SK-N-SH (cell line): ENCODE results near the gene DEAF1. TPM values are rescaled to one million over a fixed set of nuclear protein-coding genes. Genes with fewer than 3 reads are reported as not detected.

Source experiments
- CTCF ChIA-PET: fragments of 300-600, 350-600 bp; formaldehyde crosslinking; extraction: SDS; loops from one replicate; lab custom pipeline; 2021; lab: Yijun Ruan, JAX
- POLR2A ChIA-PET: fragments of 350-600 bp; sonication (Branson Sonifier 250); formaldehyde crosslinking; extraction: SDS; loops from one replicate; lab custom pipeline; 2020; ENCODE audit warnings: antibody characterized with exemption, inconsistent platforms; lab: Yijun Ruan, JAX
- DNase-seq: peaks from one replicate; pipeline ENCODE4 v3.0.0; 2012
- H2AFZ ChIP-seq: fragments of 200-600 bp; sonication (generic); 2 replicates; pipeline ENCODE4 v1.8.1; 2016; ENCODE audit warnings: antibody characterized with exemption, mild to moderate bottlenecking, low read depth
- H3F3A ChIP-seq: fragments of 200-600 bp; sonication (generic); replicated peaks from 2 replicates; pipeline ENCODE3; 2016; ENCODE audit warnings: antibody characterized with exemption, mild to moderate bottlenecking; ENCODE audit not compliant: insufficient read depth
- H3K27ac ChIP-seq, 2 experiments: fragments of 200-500 bp in 1 of 2; fragments of 200-600 bp in 1 of 2; sonication (Bioruptor generic) in 1 of 2; sonication (generic), shearing (Covaris generic) in 1 of 2; 2 replicates each; pipeline versions ENCODE4 v1.5.1 to v1.6.1; 2014 to 2016; ENCODE audit warnings: low read depth in 2 of 2, inconsistent platforms in 1 of 2, low read length in 1 of 2, mild to moderate bottlenecking in 1 of 2, mixed read lengths in 1 of 2
- H3K27me3 ChIP-seq: fragments of 200-600 bp; sonication (generic), shearing (Covaris generic); 2 replicates; pipeline ENCODE4 v1.6.1; 2016; ENCODE audit warnings: mixed run types; ENCODE audit not compliant: insufficient read depth
- H3K36me3 ChIP-seq, 2 experiments: fragments of 200-500 bp in 1 of 2; fragments of 200-600 bp in 1 of 2; sonication (Bioruptor generic) in 1 of 2; sonication (generic) in 1 of 2; replicated peaks in 1 of 2; 2 replicates each; pipeline versions ENCODE3 to v1.5.1; 2014 to 2016; ENCODE audit warnings: low read length in 1 of 2, mild to moderate bottlenecking in 1 of 2; ENCODE audit not compliant: insufficient read depth in 2 of 2, control insufficient read depth in 1 of 2
- H3K4me1 ChIP-seq, 2 experiments: fragments of 200-500 bp in 1 of 2; fragments of 200-600 bp in 1 of 2; sonication (Bioruptor generic) in 1 of 2; sonication (generic), shearing (Covaris generic) in 1 of 2; 2 replicates each; pipeline versions ENCODE4 v1.5.1 to v1.6.1; 2014 to 2016; ENCODE audit warnings: low read depth in 1 of 2, low read length in 1 of 2, mixed run types in 1 of 2; ENCODE audit not compliant: insufficient read depth in 2 of 2, control insufficient read depth in 1 of 2
- H3K4me2 ChIP-seq: fragments of 200-600 bp; sonication (generic), shearing (Covaris generic); 2 replicates; pipeline ENCODE4 v1.6.1; 2017; ENCODE audit warnings: mixed run types
- H3K4me3 ChIP-seq, 2 experiments: fragments of 200-500 bp in 1 of 2; fragments of 200-600 bp in 1 of 2; sonication (Bioruptor generic) in 1 of 2; sonication (generic), shearing (Covaris generic) in 1 of 2; 2 replicates each; pipeline versions ENCODE4 v1.5.1 to v1.8.1; 2014 to 2016; ENCODE audit warnings: low read depth in 2 of 2, inconsistent platforms in 1 of 2, low read length in 1 of 2, mild to moderate bottlenecking in 1 of 2, mixed read lengths in 1 of 2, moderate library complexity in 1 of 2
- H3K79me2 ChIP-seq: fragments of 200-600 bp; sonication (generic); 2 replicates; pipeline ENCODE4 v1.8.1; 2017; ENCODE audit warnings: mild to moderate bottlenecking; ENCODE audit not compliant: insufficient read depth
- H3K9ac ChIP-seq: fragments of 200-600 bp; sonication (generic); 2 replicates; pipeline ENCODE4 v1.6.1; 2017; ENCODE audit warnings: mixed run types
- H3K9me2 ChIP-seq: fragments of 200-600 bp; sonication (generic); 2 replicates; pipeline ENCODE4 v1.6.1; 2017; ENCODE audit warnings: mixed run types
- H3K9me3 ChIP-seq: fragments of 200-600 bp; sonication (generic); 2 replicates; pipeline ENCODE4 v1.6.1; 2017; ENCODE audit warnings: mixed run types, mild to moderate bottlenecking, moderate library complexity
- H4K20me1 ChIP-seq: fragments of 200-600 bp; sonication (generic); 2 replicates; pipeline ENCODE4 v1.6.1; 2017; ENCODE audit warnings: mild to moderate bottlenecking, mixed run types; ENCODE audit not compliant: insufficient read depth
- CHD2 ChIP-seq: fragments of 150-350 bp; IDR thresholded peaks from 2 replicates; pipeline ENCODE4 v1.6.1; 2018; ENCODE audit warnings: low read length; ENCODE audit not compliant: partially characterized antibody
- EP300 ChIP-seq, 2 experiments: IDR thresholded peaks; 2 replicates each; pipeline versions ENCODE4 v1.4.0 to v1.6.1; 2012; ENCODE audit warnings: borderline replicate concordance in 1 of 2, low read depth in 1 of 2, low read length in 1 of 2
- EZH2phosphoT487 ChIP-seq: fragments of 200-600 bp; sonication (generic); IDR thresholded peaks from 2 replicates; pipeline ENCODE4 v1.6.1; 2017; ENCODE audit warnings: low read depth, mixed run types, mild to moderate bottlenecking, antibody characterized with exemption, moderate library complexity, borderline replicate concordance
- FOSL2 ChIP-seq: IDR thresholded peaks from 2 replicates; pipeline ENCODE4 v1.4.0; 2012; ENCODE audit warnings: low read depth, mild to moderate bottlenecking, moderate library complexity, borderline replicate concordance
- FOXJ3 ChIP-seq: sonication (generic); formaldehyde crosslinking; IDR thresholded peaks from 2 replicates; pipeline ENCODE4 v1.5.1; 2020; ENCODE audit warnings: mild to moderate bottlenecking, missing genetic modification reagents
- GABPA ChIP-seq: IDR thresholded peaks from 2 replicates; pipeline ENCODE4 v1.4.0; 2012; ENCODE audit warnings: low read depth, mild to moderate bottlenecking
- GATA2 ChIP-seq: sonication (generic); formaldehyde crosslinking; IDR thresholded peaks from 2 replicates; pipeline ENCODE4 v1.5.0; 2020; ENCODE audit warnings: mild to moderate bottlenecking, missing genetic modification reagents
- MXI1 ChIP-seq: IDR thresholded peaks from 2 replicates; pipeline ENCODE4 v1.6.1; 2012; ENCODE audit warnings: mild to moderate bottlenecking, low read depth, low read length, improper control_type of control experiment
- NFIC ChIP-seq: IDR thresholded peaks from 2 replicates; pipeline ENCODE4 v1.4.0; 2012; ENCODE audit warnings: borderline replicate concordance
- NRF1 ChIP-seq: IDR thresholded peaks from 2 replicates; pipeline ENCODE4 v1.6.1; 2012; ENCODE audit warnings: low read depth, mild to moderate bottlenecking, low read length
- PBX3 ChIP-seq: IDR thresholded peaks from 2 replicates; pipeline ENCODE4; 2012
- POLR2AphosphoS5 ChIP-seq: IDR thresholded peaks from 2 replicates; pipeline ENCODE4 v1.6.1; 2012; ENCODE audit warnings: low read depth, low read length
- RCOR1 ChIP-seq: fragments of 150-350 bp; IDR thresholded peaks from 2 replicates; pipeline ENCODE4 v1.6.1; 2017; ENCODE audit warnings: antibody characterized with exemption, low read length
- RXRA ChIP-seq: IDR thresholded peaks from 2 replicates; pipeline ENCODE4 v1.4.0; 2012; ENCODE audit warnings: low read depth, mild to moderate bottlenecking, borderline replicate concordance
- TAF1 ChIP-seq: IDR thresholded peaks from 2 replicates; pipeline ENCODE4 v1.6.1; 2012; ENCODE audit warnings: low read depth, mild to moderate bottlenecking, low read length, moderate library complexity, borderline replicate concordance
- TEAD4 ChIP-seq: IDR thresholded peaks from 2 replicates; pipeline ENCODE4 v1.4.0; 2012; ENCODE audit warnings: mild to moderate bottlenecking, borderline replicate concordance; ENCODE audit not compliant: insufficient read depth
- USF1 ChIP-seq: IDR thresholded peaks from 2 replicates; pipeline ENCODE4 v1.4.0; 2012; ENCODE audit warnings: low read depth, borderline replicate concordance
- YY1 ChIP-seq: IDR thresholded peaks from 2 replicates; pipeline ENCODE4 v1.4.0; 2012; ENCODE audit warnings: low read depth, mild to moderate bottlenecking
- WGBS: methylation state at CpG from one replicate; pipeline ENCODE4 v1.1.6; 2017; ENCODE audit warnings: low lambda C conversion rate; 5-methylcytosine and 5-hydroxymethylcytosine counted together
- polyA plus RNA-seq, 3 experiments: library from polyadenylated mRNA; depleted of rRNA; stranded (reverse); fragments of >200 nt; gene quantifications; 2 replicates each; pipeline ENCODE4 v1.2.3, GENCODE V29; 2012
- TF ChIP-seq, protein P1 (sequence below): fragments of 150-350 bp; IDR thresholded peaks from 2 replicates; pipeline ENCODE4 v1.6.1; 2016; ENCODE audit warnings: mild to moderate bottlenecking, low read depth, low read length
- TF ChIP-seq, protein P2 (sequence below): fragments of 200-600 bp; sonication (generic); IDR thresholded peaks from 2 replicates; pipeline ENCODE4 v1.6.1; 2017; ENCODE audit warnings: antibody characterized with exemption, mild to moderate bottlenecking, moderate library complexity

DEAF1 gene
- polyA plus RNA-seq, 1 of the 3 experiments (the other 2 are of a cell fraction) = 40.6 TPM

- no peak for DNase-seq
- CTCF ChIA-PET = interaction anchor here (0.5 to 11.4 kb wide), 2 partner anchors 30 to 46 kb away, joined by 3 to 122 read pairs; no protein-coding TSS in a partner anchor
These were observed 997 bp downstream of the DEAF1 start for GRCh38 chr11:693887-694562.

More at GRCh38 chr11:693887-694562, 997 bp downstream of the DEAF1 start:
- peaks cover 13 to 19% of the 10 kb centered on the region in 2 experiments; a peak in 2 of 4 replicates for H3K4me1 ChIP-seq
- TF ChIP-seq TEAD4 (no peak), GABPA (no peak), NRF1 (no peak), USF1 (no peak), FOXJ3 (CRISPR knock-in tag) (no peak), RXRA (no peak), NFIC (no peak), YY1 (no peak), EZH2phosphoT487 (no peak), CHD2 (no peak), EP300 (IDR thresholded peaks at IDR 0.05; ENCODE audit: borderline replicate concordance in 1 of 2, low read depth in 1 of 2, low read length in 1 of 2) (no peak), PBX3 (no peak), FOSL2 (no peak), GATA2 (CRISPR knock-in tag) (no peak), MXI1 (no peak), RCOR1 (no peak), TAF1 (no peak), POLR2AphosphoS5 (no peak)
- TF ChIP-seq, protein P1, sequence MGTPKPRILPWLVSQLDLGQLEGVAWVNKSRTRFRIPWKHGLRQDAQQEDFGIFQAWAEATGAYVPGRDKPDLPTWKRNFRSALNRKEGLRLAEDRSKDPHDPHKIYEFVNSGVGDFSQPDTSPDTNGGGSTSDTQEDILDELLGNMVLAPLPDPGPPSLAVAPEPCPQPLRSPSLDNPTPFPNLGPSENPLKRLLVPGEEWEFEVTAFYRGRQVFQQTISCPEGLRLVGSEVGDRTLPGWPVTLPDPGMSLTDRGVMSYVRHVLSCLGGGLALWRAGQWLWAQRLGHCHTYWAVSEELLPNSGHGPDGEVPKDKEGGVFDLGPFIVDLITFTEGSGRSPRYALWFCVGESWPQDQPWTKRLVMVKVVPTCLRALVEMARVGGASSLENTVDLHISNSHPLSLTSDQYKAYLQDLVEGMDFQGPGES = no peak
- TF ChIP-seq, protein P2, sequence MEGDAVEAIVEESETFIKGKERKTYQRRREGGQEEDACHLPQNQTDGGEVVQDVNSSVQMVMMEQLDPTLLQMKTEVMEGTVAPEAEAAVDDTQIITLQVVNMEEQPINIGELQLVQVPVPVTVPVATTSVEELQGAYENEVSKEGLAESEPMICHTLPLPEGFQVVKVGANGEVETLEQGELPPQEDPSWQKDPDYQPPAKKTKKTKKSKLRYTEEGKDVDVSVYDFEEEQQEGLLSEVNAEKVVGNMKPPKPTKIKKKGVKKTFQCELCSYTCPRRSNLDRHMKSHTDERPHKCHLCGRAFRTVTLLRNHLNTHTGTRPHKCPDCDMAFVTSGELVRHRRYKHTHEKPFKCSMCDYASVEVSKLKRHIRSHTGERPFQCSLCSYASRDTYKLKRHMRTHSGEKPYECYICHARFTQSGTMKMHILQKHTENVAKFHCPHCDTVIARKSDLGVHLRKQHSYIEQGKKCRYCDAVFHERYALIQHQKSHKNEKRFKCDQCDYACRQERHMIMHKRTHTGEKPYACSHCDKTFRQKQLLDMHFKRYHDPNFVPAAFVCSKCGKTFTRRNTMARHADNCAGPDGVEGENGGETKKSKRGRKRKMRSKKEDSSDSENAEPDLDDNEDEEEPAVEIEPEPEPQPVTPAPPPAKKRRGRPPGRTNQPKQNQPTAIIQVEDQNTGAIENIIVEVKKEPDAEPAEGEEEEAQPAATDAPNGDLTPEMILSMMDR = no peak
- TF ChIP-seq, all 33 proteins: peak for 0
- Histone ChIP-seq H3K27ac (peak overlapping the region in 1 of 2 experiments; percentile 1; a peak in 1 of 4 replicates), H3K9me2 (no peaks in the 10 kb centered on the region), H3K27me3 (no peaks in the 10 kb centered on the region), H3K36me3 (peaks cover 0 to 5% of the 10 kb centered on the region in 2 experiments), H2AFZ (no peak overlapping the region), H3K9ac (peak overlapping the region; percentile 11; the same call in 1 of the 2 replicates), H3K79me2 (peaks cover 47% of the 10 kb centered on the region), H3K9me3 (no peaks in the 10 kb centered on the region), H4K20me1 (peaks cover 16% of the 10 kb centered on the region), H3K4me2 (peak overlapping the region; percentile 78), H3K4me3 (peak overlapping the region; percentile 48 to 89), H3F3A (no peaks in the 10 kb centered on the region)
- POLR2A ChIA-PET = interaction anchor here (1.4 kb wide), 1 partner anchor 12 kb away, joined by 5 read pairs; no protein-coding TSS in a partner anchor
- WGBS = 41% methylated on average over 13 of the region's 15 CpGs
